ELF-1 (cell line): ENCODE measurements around the gene CHMP4A.

Experiments used
- DNase-seq: peaks from one replicate; pipeline ENCODE4 v3.0.0-alpha.2; 2016; ENCODE audit warnings: low read depth, low spot score

Gene CHMP4A

GRCh38 chr14:24179961-24180796, 33.1 kb downstream of the CHMP4A start:
- no peak for DNase-seq

GRCh38 chr14:24179294-24179960, 33.9 kb downstream of the CHMP4A start:
- DNase-seq: no peak

GRCh38 chr14:24178399-24179178, 34.7 kb downstream of the CHMP4A start:
- DNase-seq: no peak

- no peak for DNase-seq
These were observed 35.4 kb downstream of the CHMP4A start for GRCh38 chr14:24177891-24178290.

- no peak for DNase-seq
These were observed 36.1 kb downstream of the CHMP4A start for GRCh38 chr14:24177041-24177825.

GRCh38 chr14:24176599-24176998, 36.7 kb downstream of the CHMP4A start:
- no peak for DNase-seq

- no peak for DNase-seq
These were observed 40.4 kb downstream of the CHMP4A start for GRCh38 chr14:24172871-24173281.

GRCh38 chr14:24172261-24172860, 40.9 kb downstream of the CHMP4A start:
- peak; percentile 27 for DNase-seq

- peak; percentile 99 for DNase-seq
These were observed 41.6 kb downstream of the CHMP4A start, which contains the start of gene REC8 for GRCh38 chr14:24171422-24172260. REC8 (plus strand) TSS chr14:24172080; CDS start chr14:24172553, 473 bp downstream.

- DNase-seq: no peak
These were observed 45.7 kb downstream of the CHMP4A start for GRCh38 chr14:24167469-24168114.

- DNase-seq: no peak
These were observed 47.5 kb downstream of the CHMP4A start for GRCh38 chr14:24165785-24166184.

- no peak for DNase-seq
These were observed 48.7 kb downstream of the CHMP4A start for GRCh38 chr14:24164518-24164991.

GRCh38 chr14:24162093-24162492, 51.2 kb downstream of the CHMP4A start:
- no peak for DNase-seq

- DNase-seq: peak; percentile 99
These were observed 52.2 kb downstream of the CHMP4A start, which contains the start of gene IRF9 for GRCh38 chr14:24160850-24161804. IRF9 (plus strand) TSS chr14:24161265; CDS start chr14:24162145, 880 bp downstream.

- DNase-seq: no peak
These were observed 52.8 kb downstream of the CHMP4A start for GRCh38 chr14:24160499-24160849.

- DNase-seq: no peak
These were observed 53.4 kb downstream of the CHMP4A start for GRCh38 chr14:24159777-24160498.
